NT2/D1 (cell line): ENCODE data around the gene FRMD4A.

ENCODE experiments used
- SUZ12 ChIP-seq: IDR thresholded peaks from 2 replicates; pipeline ENCODE4 v1.6.1; 2011; ENCODE audit not compliant: insufficient read length, insufficient read depth; ENCODE audit errors: extremely low read depth
- YY1 ChIP-seq: IDR thresholded peaks from 2 replicates; pipeline ENCODE4 v1.6.1; 2011; ENCODE audit not compliant: insufficient read length, insufficient read depth
- ZNF274 ChIP-seq: IDR thresholded peaks from 2 replicates; pipeline ENCODE4 v1.6.1; 2011; ENCODE audit warnings: mild to moderate bottlenecking, low read depth, low read length

- TF ChIP-seq YY1 (no peak), ZNF274 (no peak), SUZ12 (no peak)
Observed at GRCh38 chr10:13681095-13681494, 649.6 kb downstream of the FRMD4A start.
